ENCODE data around the gene PLEKHM1.

DNA sequence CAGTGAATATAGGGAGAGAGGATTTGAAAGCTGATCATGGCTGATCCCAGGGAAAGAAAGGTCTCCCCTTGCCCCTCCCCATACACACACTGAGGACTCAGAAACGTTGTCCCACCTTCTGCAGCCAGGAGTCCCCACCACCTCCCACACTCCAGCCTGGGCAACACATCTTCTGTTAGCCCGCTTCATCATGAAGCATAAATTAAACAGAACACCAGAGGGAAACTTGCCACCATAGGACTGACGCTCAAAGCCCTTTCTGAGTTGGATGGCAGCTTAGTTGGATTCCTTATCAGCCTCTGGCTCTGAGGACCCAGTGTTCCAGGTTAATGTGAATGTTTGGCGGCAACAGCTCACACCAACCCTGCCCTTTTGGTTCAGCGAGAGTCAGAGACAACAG, 91.7 kb downstream of the PLEKHM1 start:
- TF ChIP-seq POLR2A (IDR thresholded peaks at IDR 0.05), result no peak
- TF ChIP-seq, protein P1, sequence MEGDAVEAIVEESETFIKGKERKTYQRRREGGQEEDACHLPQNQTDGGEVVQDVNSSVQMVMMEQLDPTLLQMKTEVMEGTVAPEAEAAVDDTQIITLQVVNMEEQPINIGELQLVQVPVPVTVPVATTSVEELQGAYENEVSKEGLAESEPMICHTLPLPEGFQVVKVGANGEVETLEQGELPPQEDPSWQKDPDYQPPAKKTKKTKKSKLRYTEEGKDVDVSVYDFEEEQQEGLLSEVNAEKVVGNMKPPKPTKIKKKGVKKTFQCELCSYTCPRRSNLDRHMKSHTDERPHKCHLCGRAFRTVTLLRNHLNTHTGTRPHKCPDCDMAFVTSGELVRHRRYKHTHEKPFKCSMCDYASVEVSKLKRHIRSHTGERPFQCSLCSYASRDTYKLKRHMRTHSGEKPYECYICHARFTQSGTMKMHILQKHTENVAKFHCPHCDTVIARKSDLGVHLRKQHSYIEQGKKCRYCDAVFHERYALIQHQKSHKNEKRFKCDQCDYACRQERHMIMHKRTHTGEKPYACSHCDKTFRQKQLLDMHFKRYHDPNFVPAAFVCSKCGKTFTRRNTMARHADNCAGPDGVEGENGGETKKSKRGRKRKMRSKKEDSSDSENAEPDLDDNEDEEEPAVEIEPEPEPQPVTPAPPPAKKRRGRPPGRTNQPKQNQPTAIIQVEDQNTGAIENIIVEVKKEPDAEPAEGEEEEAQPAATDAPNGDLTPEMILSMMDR (IDR thresholded peaks at IDR 0.05), result peak in 5 of 12 donors; percentile 11 to 39 (median 13)

Data from heart left ventricle (tissue), 13 donors.